Heart left ventricle (tissue), 13 donors: Measurements from ENCODE around the gene TYMP.

ENCODE experiments used
- POLR2A ChIP-seq, 2 donors: fragments of 450-650 bp; IDR thresholded peaks; one replicate each; pipeline ENCODE4 v1.6.1; 2017; ENCODE audit warnings: antibody characterized with exemption in 2 of 2, mild to moderate bottlenecking in 2 of 2, moderate library complexity in 2 of 2
- TF ChIP-seq, protein P1 (sequence below), 12 donors: fragments of 200-600 bp; sonication (generic) in 4 of 12; IDR thresholded peaks; one replicate each; pipeline versions ENCODE4 v1.5.0 to v1.8.0; 2018 to 2022; ENCODE audit warnings: antibody characterized with exemption in 12 of 12, mild to moderate bottlenecking in 5 of 12
- donor health status: ischemic (EF 13 %, LVEDD 7.1; RV severe dilation, severe dysfunction).
- donor health status: DM: no; HTN: yes; CAD: no.
- donor health status: DM: no; HTN: no; CAD: no.
- donor health status: ischemic (EF 25% LVEDD 6.9; RV normal size, moderate dysfunction).
- donor health status: ischemic (EF 25% LVEDD 5.7; RV mildly dilated, moderate dysfunction).
- donor health status: ischemic (EF 35%, LVEDD 5.7; RV mildly dilated, moderate dysfunction).
- donor health status: nonischemic (EF 11% LVEDD 7.7; RV severe dilation, severe dysfunction).
- donor health status: DM: yes; HTN: yes; CAD: no.
- donor health status: PGD.
- donor health status: ischemic (EF 29% LVEDD 5.4; RV normal size, mild dysfunction).
- donor health status: nonischemic (EF 23%, LVEDD 6.1; RV moderate dilation, normal function).

DNA sequence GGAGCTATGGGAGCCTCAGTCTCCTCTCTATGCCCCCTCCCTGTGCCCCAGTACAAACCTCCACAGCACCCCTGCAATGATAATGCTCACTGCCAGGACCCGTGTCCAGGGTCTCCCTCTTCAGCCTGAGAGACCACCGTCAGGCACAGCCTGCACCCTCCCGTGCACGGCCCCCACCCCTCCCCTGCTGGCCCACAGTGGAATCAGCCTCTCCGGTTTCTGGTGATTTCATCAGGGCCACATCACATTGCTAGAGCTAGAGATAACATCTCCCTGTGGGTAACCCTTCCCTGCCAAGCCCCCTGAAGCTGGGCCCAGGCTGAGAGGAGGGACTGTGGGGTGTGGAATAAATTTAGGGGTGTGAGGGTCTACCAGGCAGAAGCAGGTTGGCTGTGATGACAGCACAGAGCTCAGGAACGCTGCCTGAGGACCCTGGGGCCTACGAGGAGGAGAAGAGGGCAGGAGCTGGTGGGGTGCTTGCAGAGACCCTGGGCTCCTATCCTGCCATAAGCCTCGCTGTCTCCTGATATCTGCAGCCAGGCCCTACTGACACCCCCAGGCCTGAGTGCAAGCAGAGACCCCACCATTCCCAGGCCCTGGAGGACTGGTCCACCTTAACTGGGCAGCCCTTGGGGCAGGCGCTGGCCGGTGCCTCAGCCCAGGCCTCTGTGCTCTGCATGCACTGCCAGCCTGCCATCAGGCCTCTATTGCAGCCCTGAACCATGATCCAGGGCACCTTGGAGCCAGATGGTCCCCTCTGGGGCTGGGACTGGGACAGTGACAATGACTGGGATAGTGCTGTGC lies 15.9 kb upstream of the TYMP start, which contains the start of gene KLHDC7B:
- TF ChIP-seq, protein P1, sequence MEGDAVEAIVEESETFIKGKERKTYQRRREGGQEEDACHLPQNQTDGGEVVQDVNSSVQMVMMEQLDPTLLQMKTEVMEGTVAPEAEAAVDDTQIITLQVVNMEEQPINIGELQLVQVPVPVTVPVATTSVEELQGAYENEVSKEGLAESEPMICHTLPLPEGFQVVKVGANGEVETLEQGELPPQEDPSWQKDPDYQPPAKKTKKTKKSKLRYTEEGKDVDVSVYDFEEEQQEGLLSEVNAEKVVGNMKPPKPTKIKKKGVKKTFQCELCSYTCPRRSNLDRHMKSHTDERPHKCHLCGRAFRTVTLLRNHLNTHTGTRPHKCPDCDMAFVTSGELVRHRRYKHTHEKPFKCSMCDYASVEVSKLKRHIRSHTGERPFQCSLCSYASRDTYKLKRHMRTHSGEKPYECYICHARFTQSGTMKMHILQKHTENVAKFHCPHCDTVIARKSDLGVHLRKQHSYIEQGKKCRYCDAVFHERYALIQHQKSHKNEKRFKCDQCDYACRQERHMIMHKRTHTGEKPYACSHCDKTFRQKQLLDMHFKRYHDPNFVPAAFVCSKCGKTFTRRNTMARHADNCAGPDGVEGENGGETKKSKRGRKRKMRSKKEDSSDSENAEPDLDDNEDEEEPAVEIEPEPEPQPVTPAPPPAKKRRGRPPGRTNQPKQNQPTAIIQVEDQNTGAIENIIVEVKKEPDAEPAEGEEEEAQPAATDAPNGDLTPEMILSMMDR (IDR thresholded peaks at IDR 0.05), result no peak
- no peak for TF ChIP-seq POLR2A (IDR thresholded peaks at IDR 0.05)
